Body of pancreas (tissue), 4 donors: ENCODE results near the gene MRPL17.

Source experiments
- CTCF ChIP-seq, 7 experiments: fragments of 450-650 bp in 4 of 7; fragments of 200-600 bp in 3 of 7; sonication (generic) in 3 of 7; IDR thresholded peaks; one replicate each; pipeline ENCODE4 v1.5.1; 2016 to 2019; ENCODE audit warnings: antibody characterized with exemption in 7 of 7
- POLR2A ChIP-seq, 3 donors: fragments of 450-650 bp; IDR thresholded peaks; one replicate each; pipeline ENCODE4 v1.6.1; 2016; ENCODE audit warnings: antibody characterized with exemption in 3 of 3, mild to moderate bottlenecking in 2 of 3

- TF ChIP-seq POLR2A (IDR thresholded peaks at IDR 0.05), result no peak
- no peak for TF ChIP-seq CTCF (IDR thresholded peaks at IDR 0.05)
Observed at GRCh38 chr11:6650980-6651379, 32.2 kb downstream of the MRPL17 start.
